ENCODE data around the gene WTAP.
A peak's percentile ranks its signal among the peaks of the same experiment; 100 is the strongest.
"Not testable (repeated sequence)": the region's sequence is repeated elsewhere in the genome, so short reads cannot be mapped to it uniquely, and the experiment has no call there.

WTAP gene

DNA sequence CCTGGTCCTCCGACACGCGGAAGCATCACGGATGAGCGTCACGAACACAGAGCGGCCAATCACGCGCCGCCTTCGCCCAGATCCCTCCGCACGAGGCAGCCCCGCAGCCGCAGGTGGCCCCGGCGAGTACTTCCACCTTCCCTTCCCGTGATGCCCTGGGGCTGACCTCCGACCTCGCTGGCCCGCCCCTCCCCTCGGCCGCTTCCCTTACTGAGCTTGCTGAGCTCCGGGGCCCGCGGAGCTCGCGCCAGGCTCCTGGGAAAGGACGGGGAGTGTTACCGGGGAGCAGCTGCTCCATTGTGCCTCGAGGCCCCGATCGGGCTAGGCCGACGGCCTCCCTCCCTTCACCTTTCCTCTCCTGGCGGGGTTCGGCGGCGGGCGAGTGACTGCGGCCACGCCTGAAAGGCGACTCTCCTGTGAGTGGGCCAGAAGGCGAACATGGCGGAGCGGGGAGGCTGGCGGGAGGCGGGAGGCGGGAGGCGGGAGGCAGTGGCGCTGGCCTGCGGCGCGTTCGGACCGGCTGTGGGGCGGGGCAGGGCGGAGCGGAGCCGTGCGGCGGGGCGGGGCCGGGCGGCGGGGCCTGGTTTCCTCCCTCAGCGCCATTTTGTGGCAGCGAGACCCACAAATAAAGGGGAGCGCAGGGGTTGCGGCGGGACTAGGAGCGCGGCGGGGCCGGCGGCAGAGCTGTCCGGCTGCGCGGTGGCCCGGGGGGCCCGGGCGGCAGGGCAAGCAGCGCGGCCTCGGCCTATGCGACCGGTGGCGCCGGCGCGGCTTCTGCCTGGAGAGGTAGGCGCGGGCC lies at the start of gene WTAP:
Gene WTAP, plus strand, starts transcription at position 589 of the 799 bp plus-strand sequence. CDS start 8,760 bp downstream, outside the sequence.
- DNase-seq, result peak; percentile 93

DNA sequence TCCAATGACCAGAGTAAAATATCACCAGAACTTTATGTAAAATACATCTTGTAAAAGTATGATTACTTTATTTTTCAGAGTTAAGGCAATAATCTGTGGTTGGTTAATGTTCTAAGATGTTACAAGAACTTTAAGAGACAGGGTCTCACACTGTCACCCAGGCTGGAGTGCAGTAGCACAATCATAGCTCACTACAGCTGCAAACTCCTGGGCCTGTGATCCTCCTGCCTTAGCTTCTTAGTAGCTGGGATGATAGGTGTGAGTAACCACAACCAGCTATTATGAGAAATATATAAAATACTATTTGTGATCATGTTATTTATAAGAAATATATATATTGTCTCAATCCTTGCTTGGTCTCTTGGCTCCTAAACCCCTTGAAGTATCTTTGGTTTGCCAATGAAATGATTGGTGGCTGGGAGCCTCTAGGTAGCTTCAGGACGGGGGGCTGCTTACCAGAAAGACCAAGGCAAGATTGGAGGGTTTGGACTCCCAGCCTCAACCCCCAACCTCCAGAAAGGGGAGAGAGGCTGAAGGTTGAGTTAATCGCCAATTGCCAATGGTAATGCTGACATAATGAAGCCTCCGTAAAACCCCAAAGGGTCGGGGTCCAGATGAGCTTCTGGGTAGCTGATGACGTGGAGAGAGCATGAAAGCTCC lies 49.7 kb upstream of the WTAP start:
- no peak for DNase-seq

DNA sequence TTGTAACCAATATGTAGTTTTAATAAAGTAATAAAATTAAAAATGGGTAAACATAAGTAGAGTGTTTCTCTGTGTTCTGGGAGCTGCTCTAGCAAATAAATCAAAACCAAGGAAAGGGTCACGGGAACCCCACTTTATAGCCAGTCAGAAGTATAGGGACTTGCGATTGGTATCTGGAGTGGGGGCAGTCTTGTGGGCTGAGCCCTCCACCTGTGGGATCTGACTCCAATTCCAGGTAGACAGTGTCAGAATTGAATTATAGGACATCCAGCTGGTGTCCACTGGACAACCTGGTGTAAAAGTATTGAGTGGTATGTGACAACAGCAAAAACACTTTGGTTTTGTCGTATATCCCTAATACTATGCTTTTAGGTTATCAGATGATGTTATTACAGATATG lies 48.7 kb upstream of the WTAP start:
- no peak for DNase-seq

DNA sequence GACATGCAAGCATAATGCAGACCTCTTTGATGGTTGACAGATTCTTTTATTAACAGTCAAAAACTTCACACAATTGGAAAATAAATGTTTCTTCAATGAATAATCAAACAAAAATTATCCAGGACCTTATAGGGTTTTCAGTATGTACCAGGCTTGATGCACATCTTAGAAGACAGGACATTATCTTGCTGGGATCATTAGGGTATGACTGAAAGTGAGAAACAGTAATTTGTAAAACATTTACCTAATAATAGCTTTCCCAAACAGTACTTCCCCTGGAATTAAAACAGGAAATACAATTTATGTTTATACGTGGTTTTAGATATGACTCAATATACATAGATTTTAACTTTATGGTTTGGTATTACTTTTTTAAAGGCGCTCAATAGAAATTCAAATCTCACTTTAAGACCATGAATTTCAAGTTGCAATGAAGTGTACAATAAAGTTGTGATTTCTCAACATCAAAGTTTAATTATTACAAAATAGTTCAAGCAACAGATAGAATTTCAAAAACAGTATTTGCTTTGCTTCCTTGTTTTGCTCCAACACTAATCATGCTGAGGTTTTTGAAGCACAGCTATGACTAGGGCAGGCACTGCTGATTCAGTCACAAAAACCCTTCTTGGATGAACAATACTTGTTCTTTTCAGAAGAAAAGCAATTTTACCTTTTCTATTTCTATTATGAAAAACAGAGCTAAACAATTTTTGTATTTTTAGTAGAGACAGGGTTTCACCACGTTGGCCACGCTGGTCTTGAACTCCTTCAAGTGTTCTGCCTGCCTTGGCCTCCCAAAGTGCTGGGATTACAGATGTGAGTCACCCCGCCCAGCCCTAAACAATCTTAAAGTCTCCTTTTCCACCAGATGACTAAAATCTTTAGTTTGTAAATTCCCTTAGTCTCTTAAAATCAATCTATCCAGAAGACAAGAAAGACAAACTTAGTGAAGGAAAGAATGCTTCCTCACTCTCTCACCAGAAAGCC lies 47.9 kb upstream of the WTAP start:
- DNase-seq, result no peak

DNA sequence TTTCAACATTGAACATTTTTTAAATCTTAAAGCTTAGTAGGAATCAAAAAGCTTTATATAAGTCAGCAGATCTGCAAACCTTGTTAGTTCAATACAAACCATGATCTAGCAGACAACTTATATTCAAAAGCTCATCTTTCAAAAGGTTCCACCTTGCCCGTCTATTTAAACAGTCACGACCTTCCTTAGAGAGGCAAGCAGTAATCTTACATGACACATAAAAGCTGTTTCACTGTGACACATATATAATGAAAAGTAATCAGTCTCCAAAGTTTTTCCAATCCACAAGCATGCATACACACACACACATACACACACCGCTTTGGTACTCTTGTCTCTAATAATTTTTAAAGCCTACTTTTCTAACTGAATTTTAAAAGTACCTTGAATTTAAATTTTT lies 47.2 kb upstream of the WTAP start:
- no peak for DNase-seq

DNA sequence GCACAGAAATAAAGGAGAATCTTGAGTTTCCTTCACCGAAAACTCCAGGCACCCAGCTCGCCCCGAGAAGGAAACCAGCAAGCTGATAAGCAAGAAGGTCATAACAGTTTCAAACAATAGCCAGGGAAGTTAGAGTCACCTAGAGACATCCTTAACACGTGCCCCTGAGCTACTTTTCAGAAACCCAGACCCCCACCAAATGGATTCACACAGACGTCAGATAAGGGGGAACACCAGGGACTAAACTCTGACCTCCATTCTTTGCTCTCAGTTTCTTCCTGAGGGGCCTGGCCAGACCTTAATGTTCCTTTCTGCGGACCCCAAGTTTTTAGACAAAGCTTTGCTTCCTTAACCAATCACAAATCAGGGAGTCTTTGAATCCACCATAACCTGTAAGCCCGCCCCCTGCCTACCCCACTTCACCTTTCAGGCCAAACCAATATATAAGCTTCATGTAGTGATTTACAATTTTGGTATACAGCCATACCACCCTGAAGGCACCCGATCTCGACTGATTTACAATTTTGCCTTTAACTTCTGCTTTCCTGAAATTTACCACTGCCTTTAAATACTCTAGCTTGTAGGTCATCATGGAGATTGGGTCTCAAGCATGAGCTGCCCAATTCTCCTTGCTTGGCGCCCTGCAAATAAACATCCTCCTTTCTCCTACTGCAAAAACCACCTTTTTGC lies 46.0 kb upstream of the WTAP start:
- no peak for DNase-seq

DNA sequence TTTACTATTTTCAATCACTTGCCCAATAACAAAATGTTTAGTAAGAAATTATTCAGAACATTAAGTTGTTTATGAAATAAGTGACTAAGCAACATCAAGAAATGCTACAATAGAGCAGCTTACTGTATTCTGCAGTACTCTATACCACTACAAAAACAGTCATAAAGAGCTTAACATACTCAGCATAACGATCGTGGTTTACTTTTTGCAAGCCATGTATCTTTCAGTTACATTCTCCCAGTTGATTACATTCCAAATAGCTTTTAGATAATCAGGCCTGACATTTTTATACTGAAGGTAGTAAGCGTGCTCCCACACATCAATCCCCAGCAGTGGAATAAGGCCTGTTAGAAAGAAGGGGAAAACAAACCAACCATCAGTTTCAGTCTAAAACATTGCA lies 45.0 kb upstream of the WTAP start:
- DNase-seq, result no peak

DNA sequence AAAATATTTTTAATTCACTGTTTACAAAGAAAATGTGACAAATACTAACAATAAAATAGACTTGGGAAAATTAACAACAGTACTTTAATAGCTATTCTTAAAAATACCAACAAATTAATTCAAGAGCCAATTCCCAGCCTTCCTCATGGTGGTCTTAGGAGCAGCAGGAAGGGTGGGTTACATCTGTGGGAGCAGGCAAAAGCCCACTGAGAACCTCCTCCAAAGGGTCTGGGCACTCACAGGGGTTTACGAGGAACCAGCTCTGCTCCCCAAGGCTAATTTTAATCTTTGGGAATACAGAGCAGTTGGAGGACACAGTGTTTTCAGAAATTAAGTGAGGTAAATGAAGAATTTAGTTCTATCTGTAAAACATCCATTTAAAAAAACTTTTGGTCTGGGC lies 44.5 kb upstream of the WTAP start:
- no peak for DNase-seq

DNA sequence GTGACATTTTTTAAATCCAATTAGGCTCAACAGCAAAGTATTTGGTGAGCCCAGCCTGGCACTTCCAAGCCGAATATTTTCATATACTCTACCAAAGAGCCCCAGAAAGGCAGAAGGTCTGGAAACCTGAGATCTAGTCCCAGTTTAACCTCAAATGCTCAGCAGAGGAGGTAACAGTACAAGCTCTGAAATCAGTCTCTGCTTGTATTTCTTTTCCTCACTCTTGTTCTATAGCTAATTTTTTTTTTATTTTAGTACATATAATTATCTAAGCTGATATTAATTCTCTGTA lies 43.3 kb upstream of the WTAP start:
- no peak for DNase-seq

DNA sequence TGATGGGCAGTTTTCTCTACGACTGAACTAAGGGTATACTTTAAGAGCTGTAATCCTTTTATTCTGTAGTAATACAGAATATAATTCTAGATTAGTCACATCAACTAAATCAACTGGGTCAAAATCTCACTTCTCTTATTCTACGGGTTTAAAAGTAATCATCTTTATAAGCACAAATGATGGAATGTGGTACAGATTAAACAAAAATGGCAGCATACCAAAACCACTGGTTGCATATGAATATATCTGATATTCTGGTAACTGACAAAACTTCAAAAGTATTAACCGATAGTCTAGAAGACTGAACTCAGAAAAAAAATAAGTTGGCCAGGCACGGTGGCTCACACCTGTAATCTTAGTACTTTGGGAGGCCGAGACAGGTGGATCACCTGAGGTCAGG lies 41.3 kb upstream of the WTAP start:
- DNase-seq, result no peak

DNA sequence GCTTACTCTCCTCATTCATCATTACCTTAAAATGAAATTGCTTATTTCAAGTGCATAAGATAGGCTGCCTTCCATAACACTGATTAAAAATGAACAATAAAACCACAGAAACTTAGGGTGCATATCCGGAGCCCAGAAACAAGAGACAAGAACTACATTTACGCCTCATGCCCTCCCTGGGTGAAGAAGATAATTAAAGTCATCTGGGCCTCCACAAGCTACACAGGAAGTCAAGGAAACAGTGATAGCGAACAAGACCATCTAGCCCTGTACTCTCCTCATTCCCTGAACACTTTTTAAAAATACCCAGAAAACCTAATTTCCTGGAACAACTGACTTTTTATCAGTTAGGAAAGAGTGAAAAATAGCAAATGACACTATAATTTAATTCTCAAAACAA lies 40.6 kb upstream of the WTAP start:
- no peak for DNase-seq

DNA sequence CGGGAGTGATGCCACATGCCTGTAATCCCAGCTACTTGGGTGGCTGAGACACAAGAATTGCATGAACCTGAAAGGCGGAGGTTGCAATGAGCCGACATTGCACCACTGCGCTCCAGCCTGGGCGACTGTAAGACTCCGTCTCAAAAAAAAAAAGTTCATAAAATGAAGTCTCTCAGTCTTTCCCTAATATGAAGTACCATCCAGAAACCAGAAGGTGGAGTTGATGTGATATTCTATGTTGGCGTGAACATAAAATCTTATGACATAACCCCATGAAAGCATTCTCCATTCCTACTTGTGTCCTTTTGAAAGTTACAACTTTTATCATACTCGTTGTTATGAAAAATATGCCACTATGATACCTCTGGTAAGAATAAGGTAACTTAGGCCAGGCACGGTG lies 40.0 kb upstream of the WTAP start:
- DNase-seq, result no peak

DNA sequence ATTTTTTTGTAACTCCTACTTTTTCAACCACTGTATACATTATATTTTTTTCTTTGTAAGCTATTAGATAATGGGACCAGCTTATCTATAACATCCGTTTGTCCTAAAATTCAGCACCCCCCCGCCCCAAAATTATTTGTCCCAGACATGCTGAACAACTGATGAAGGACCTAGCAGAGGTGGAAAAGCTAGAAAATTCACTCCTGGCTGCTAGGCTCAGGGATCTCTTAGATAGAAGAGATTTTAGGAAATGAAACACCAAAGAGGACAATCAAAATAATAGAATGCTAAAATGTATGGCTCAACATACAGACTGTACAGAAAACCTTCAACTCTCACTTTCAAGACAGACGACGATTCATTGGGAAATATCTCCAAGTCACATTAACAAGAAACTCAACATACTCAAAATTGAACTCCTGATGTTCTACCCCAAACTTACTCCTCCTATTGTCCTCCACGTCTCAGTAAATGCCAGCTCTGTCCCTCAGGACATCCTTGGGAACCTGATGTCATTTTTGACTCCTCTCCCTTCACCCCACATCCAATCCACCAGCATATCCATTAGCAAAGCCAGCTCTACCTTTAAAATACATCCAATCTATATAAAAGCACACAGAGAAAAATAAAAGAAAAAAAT lies 38.9 kb upstream of the WTAP start:
- DNase-seq, result no peak

DNA sequence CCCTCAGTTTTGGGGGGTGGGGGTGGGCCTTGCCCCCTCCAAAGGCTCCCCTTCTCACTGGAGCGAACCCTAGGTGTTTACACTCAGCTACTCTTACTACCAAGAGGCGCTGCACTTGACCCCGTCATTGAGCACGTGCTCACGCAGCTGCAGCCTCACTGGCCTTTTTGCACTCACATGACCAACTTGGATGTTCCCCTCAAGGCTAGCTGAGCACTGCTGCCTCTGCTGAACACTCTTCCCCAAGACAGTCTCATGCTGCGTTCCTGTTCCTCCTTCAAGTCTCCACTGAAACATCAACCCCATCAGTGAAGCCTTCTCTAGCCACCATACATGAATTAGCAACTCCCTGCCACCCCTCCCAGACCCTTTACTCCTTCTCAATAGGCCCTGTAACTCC lies 38.3 kb upstream of the WTAP start:
- no peak for DNase-seq

DNA sequence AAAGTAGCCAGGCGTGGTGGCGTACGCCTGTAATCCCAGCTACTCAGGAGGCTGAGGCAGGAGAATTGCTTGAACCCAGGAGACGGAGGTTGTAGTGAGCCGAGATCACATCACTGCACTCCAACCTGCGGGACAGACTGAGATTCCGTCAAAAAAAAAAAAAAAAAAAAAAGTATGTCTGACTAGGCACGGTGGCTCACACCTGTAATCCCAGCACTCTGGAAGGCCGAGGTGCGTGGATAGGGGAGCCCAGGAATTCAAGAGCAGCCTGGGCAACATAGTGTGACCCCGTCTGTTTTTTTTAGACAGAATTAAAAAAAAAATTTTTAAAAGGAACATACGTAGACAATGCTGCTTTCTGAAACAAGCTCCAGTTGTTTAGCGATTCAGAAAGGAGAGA lies 37.2 kb upstream of the WTAP start:
- not testable (repeated sequence) for DNase-seq

DNA sequence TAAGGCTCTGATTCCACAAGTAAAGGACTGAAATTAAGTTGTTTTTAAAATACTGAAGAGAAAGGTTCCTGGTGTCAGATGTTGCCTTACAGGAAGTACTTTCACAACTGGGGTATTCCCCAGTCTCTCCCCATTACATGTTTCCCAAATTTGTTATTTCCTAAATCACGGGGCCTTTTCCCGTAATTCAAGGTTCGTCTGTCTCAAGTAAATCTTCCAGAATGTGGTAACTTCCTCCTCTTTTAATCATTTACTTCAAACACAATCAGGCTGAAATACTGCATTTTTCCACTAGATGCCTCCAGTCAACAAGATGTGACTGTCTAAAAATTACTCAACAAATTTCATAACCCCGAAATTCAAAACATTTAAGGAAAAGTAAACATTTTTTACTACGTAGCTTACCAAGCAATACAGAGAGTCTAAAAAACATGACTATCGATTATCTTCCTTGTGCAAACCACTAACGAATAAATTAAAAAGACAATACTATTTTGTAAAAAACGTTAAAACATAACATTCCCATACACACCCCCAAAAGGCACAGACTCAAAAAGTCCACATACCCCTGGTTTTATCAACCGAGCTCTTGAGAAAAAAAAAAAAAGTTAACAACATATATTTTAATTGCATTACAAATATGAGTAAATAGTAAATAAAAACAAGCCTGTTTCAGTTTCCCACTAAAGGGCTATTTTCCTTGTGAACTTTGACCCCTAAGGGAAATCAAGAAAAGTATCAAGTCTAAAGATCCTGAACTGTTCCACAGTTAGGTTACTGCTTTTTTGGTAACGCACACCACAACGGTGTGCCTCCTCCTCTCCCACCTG lies 36.0 kb upstream of the WTAP start:
- DNase-seq, result no peak

DNA sequence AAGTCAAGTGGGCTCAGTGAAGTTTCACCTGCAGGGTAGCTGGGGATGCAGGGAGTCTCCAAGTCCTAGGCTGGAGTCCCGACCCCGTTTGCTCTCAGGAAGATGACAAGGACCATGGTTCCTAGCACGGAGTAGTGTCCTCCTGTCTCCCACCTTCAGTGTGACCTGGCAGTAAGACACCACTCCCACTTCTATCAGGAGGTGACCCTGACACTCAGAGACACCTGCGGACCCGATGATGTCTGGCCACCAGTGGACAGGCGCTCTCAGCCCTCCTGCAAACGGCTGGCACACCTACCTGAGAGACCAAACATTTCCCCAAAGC lies 35.4 kb upstream of the WTAP start:
- no peak for DNase-seq

DNA sequence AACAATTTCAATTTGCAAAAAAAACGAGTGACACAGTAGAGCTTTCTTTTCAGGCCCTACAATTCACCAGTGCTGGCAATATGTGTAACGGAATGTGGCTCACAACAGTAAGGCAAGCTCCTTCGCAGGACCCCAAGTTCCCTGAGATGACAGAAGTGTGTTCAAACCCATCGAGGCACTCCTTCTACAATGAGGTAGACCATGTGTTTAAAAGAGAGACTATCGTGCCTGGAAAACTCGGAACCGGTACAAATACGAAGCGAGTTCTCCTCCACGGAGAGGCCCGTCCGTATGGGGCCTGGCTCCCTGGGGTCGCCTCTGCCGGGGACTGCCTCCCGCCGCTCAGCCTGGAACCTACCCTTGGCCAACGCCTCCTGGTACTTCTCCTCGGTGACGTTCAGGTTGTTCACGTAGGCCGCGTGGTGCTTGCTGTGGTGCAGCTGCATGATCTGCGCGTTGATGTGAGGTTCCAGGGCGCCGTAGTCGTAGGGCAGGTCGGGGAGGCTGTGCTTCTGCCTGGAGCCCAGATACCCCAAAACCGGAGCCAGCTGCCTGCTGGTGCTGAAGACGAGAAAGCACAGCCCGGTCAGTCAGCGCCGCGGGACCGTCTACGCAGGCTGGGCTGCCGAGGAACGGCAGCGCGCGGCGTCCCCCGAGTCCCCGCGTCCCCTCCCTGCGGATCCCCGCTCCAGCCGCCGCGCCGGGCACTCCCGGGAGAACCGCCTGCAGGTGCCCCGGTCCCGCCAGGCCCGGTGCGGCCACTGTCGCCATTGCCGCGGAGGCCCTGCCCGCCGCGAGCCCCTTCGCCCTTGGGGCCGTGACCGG lies 34.8 kb upstream of the WTAP start:
- DNase-seq, result no peak

DNA sequence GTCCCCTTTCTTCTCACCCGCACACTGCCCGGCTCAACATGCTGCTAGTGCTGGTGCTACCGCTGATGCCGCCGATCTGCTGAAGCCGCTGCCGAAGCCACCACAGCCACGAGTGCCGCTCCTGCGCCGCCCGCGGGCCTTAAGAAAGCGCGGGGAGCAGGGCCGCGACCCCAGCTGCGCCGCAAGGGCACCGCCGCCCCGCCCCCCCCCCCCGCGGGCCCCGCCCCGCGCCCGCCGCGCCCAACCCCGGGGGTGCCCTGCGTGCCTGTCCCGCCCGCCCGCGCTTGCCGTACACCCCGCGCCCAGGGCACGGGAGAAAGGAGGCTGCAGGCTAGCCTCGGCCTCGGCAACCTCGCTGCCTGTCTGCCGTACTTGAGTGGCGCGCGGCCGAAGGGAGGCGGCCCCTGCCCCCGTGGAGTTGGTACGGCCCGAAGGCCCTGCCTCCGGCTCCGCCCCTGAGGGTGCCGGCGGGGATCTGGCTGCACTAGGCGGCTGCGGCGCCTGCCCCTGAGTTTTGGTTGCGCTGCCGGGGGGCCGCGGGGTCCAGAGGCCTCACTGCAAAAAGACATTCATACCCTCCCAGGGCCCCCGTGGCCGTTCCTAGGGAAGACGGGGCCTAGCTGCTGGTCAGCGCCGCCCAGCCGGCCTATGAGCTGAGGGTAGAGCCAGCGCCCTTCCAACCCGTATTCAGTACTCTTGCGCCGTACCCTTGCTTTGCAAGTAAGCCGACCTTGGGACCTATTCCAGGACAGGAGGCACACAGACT lies 34.0 kb upstream of the WTAP start, which contains the start of gene SOD2:
Gene SOD2, minus strand, starts transcription at position 114 of the 766 bp plus-strand sequence. Its CDS starts 74 bp downstream, at position 40.
- peak; percentile 40 for DNase-seq
